GM12878 (cell line): ENCODE results near the gene MRGPRX4. TPM values are rescaled to one million over a fixed set of nuclear protein-coding genes. Genes with fewer than 3 reads are reported as not detected.

ENCODE experiments used
- ATAC-seq: fragments of 200-7000 bp; cut with Tn5 transposase; 3 replicates; pipeline ENCODE4 v1.9.1; 2020; ENCODE audit warnings: mild to moderate bottlenecking, moderate library complexity
- BruUV-seq: library from RNA; stranded (reverse); fragments of 400-500 nt; replicated peaks from 2 replicates; lab custom pipeline; 2021; lab: Mats Ljungman, UMichigan
- CTCF ChIA-PET: fragments of 300-600 bp; sonication (Branson Sonifier 250); formaldehyde crosslinking; extraction: SDS; loops from one replicate; lab custom pipeline; 2021; ENCODE audit warnings: inconsistent platforms; lab: Yijun Ruan, JAX
- POLR2A ChIA-PET: fragments of 350-600 bp; formaldehyde crosslinking; extraction: SDS; loops from one replicate; lab custom pipeline; 2021; ENCODE audit warnings: inconsistent platforms; lab: Charles Lee
- RAD21 ChIA-PET: fragments of 300-600 bp; sonication (Branson Sonifier 250); formaldehyde crosslinking; loops from one replicate; lab custom pipeline; 2023; ENCODE audit warnings: antibody characterized with exemption; ENCODE audit not compliant: unreplicated experiment; lab: Charles Lee
- SMC1A ChIA-PET: fragments of 300-600 bp; sonication (Branson Sonifier 250); formaldehyde crosslinking; loops from one replicate; lab custom pipeline; 2023; ENCODE audit not compliant: unreplicated experiment, uncharacterized antibody; lab: Charles Lee
- DNase-seq: peaks from one replicate; pipeline ENCODE4 v3.0.0-alpha.2; 2011; ENCODE audit warnings: low read depth, low spot score
- FAIRE-seq: peaks from 3 replicates; lab custom pipeline; 2011; peaks lifted over from hg19 to GRCh38; lab: Jason Lieb, UNC
- H2AFZ ChIP-seq: 2 replicates; pipeline ENCODE4 v1.6.0; 2011; ENCODE audit warnings: low read depth, low read length, control low read depth; ENCODE audit not compliant: control insufficient read depth
- H3K27ac ChIP-seq: 2 replicates; pipeline ENCODE4 v1.5.1; 2011; ENCODE audit warnings: control low read depth; ENCODE audit not compliant: control insufficient read depth, insufficient read depth
- H3K27me3 ChIP-seq, 2 experiments: replicated peaks in 1 of 2; 2 replicates each; pipeline versions ENCODE4 v1.6.0 to v1.6.1; 2011; ENCODE audit warnings: low read length in 1 of 2; ENCODE audit not compliant: control insufficient read depth in 2 of 2, insufficient read depth in 2 of 2
- H3K36me3 ChIP-seq, 2 experiments: 2 replicates each; pipeline ENCODE4 v1.5.1; 2011; ENCODE audit warnings: low read length in 1 of 2; ENCODE audit not compliant: control insufficient read depth in 2 of 2, insufficient read depth in 2 of 2
- H3K4me1 ChIP-seq: 2 replicates; pipeline ENCODE4 v1.6.1; 2011; ENCODE audit warnings: mild to moderate bottlenecking, low read length, moderate library complexity, mixed read lengths; ENCODE audit not compliant: control insufficient read depth, insufficient read depth
- H3K4me2 ChIP-seq: 2 replicates; pipeline ENCODE4 v1.6.0; 2011; ENCODE audit warnings: control low read depth; ENCODE audit not compliant: control insufficient read depth, insufficient read depth
- H3K4me3 ChIP-seq: fragments of 200-600 bp; sonication (generic); 2 replicates; pipeline ENCODE4 v1.5.1; 2016
- H3K79me2 ChIP-seq: 2 replicates; pipeline ENCODE4 v1.6.0; 2011; ENCODE audit warnings: low read length; ENCODE audit not compliant: control insufficient read depth, insufficient read depth
- H3K9ac ChIP-seq: 2 replicates; pipeline ENCODE4 v1.8.0; 2011; ENCODE audit warnings: low read length, control low read depth, mixed read lengths; ENCODE audit not compliant: control insufficient read depth, insufficient read depth
- H3K9me3 ChIP-seq: replicated peaks from 3 replicates; pipeline ENCODE4 v1.5.1; 2011; ENCODE audit warnings: mild to moderate bottlenecking, low read length; ENCODE audit not compliant: control insufficient read depth, insufficient read depth
- H4K20me1 ChIP-seq: 2 replicates; pipeline ENCODE4 v1.6.0; 2011; ENCODE audit not compliant: control insufficient read depth, insufficient read depth
- ASH2L ChIP-seq: fragments of 300-600, 200-600 bp; sonication (generic); IDR thresholded peaks from 2 replicates; pipeline ENCODE4 v1.6.1; 2017; ENCODE audit warnings: low read depth, mild to moderate bottlenecking, borderline replicate concordance
- ATF7 ChIP-seq: fragments of 450-650 bp; IDR thresholded peaks from 2 replicates; pipeline ENCODE4 v1.6.1; 2016; ENCODE audit warnings: low read depth, mild to moderate bottlenecking
- CHD1 ChIP-seq: IDR thresholded peaks from 2 replicates; pipeline ENCODE4 v1.6.1; 2012; ENCODE audit warnings: low read depth, low read length, improper control_type of control experiment
- CHD4 ChIP-seq: fragments of 200-600 bp; sonication (generic); IDR thresholded peaks from 2 replicates; pipeline ENCODE4 v1.6.1; 2016; ENCODE audit warnings: mild to moderate bottlenecking
- ELK1 ChIP-seq: IDR thresholded peaks from 2 replicates; pipeline ENCODE4 v1.6.1; 2012; ENCODE audit warnings: low read depth, low read length, improper control_type of control experiment
- GABPA ChIP-seq: IDR thresholded peaks from 2 replicates; pipeline ENCODE4 v1.6.1; 2014; ENCODE audit warnings: antibody characterized with exemption, low read depth, mild to moderate bottlenecking, inconsistent platforms
- HCFC1 ChIP-seq: fragments of 150-350 bp; IDR thresholded peaks from 2 replicates; pipeline ENCODE4 v1.6.1; 2014; ENCODE audit warnings: low read length
- HDAC2 ChIP-seq: fragments of 200-600 bp; sonication (generic); IDR thresholded peaks from 2 replicates; pipeline ENCODE4 v1.6.1; 2017
- MEF2A ChIP-seq: IDR thresholded peaks from 2 replicates; pipeline ENCODE4 v1.6.1; 2011; ENCODE audit warnings: low read depth, mild to moderate bottlenecking, low read length, moderate library complexity; ENCODE audit not compliant: insufficient read depth
- MXI1 ChIP-seq: fragments of 150-350 bp; IDR thresholded peaks from 2 replicates; pipeline ENCODE4 v1.6.1; 2011; ENCODE audit warnings: low read depth, mild to moderate bottlenecking, inconsistent platforms, low read length, improper control_type of control experiment
- NBN ChIP-seq: fragments of 450-650 bp; IDR thresholded peaks from 2 replicates; pipeline ENCODE4 v1.6.1; 2016
- NFXL1 ChIP-seq: fragments of 450-650 bp; IDR thresholded peaks from 2 replicates; pipeline ENCODE4 v1.6.1; 2017; ENCODE audit warnings: antibody characterized with exemption, mild to moderate bottlenecking, borderline replicate concordance
- NR2F1 ChIP-seq: fragments of 450-650 bp; conservative IDR thresholded peaks from 2 replicates; pipeline ENCODE4 v1.6.1; 2017; ENCODE audit warnings: mild to moderate bottlenecking
- PKNOX1 ChIP-seq: fragments of 450-650 bp; IDR thresholded peaks from 2 replicates; pipeline ENCODE4 v1.6.1; 2016; ENCODE audit warnings: mild to moderate bottlenecking
- PML ChIP-seq: IDR thresholded peaks from 2 replicates; pipeline ENCODE4 v1.6.1; 2012; ENCODE audit warnings: low read length, inconsistent platforms
- RCOR1 ChIP-seq: conservative IDR thresholded peaks from 2 replicates; pipeline ENCODE4 v1.6.1; 2012; ENCODE audit warnings: low read depth, low read length, improper control_type of control experiment
- SRF ChIP-seq, 2 experiments: IDR thresholded peaks; 2 replicates each; pipeline ENCODE4 v1.6.1; 2011; ENCODE audit warnings: low read depth in 2 of 2, low read length in 2 of 2, mild to moderate bottlenecking in 1 of 2, moderate library complexity in 1 of 2
- ZBTB33 ChIP-seq: fragments of 450-650 bp; IDR thresholded peaks from 2 replicates; pipeline ENCODE4 v1.6.1; 2017; ENCODE audit warnings: mild to moderate bottlenecking
- WGBS: methylation state at CpG from one replicate; pipeline ENCODE4 v1.1.6; 2016; ENCODE audit warnings: low lambda C conversion rate; ENCODE audit not compliant: insufficient replicate concordance, insufficient coverage; ENCODE audit errors: missing lambda C conversion rate; 5-methylcytosine and 5-hydroxymethylcytosine counted together
- in situ Hi-C: fragments of 300-500 bp; cut with MboI; formaldehyde crosslinking; loops from 9 replicates; pipeline ENCODE4 v1.14.3; 2018; ENCODE audit warnings: mixed read lengths
- intact Hi-C: fragments of 100-400 bp; cut with micrococcal nuclease; formaldehyde crosslinking; loops from one replicate; pipeline ENCODE4 v1.14.2; 2022; ENCODE audit not compliant: unreplicated experiment
- polyA plus RNA-seq, 11 experiments: library from polyadenylated mRNA; depleted of rRNA in 4 of 11; unstranded in 6 of 11; stranded (reverse) in 5 of 11; fragments of >200 nt; fragmentation: Nextera tagmentation in 4 of 11; fragmentation: Illumina TruSeq in 1 of 11; extraction: Ambion mirVana in 4 of 11; extraction: Trizol in 1 of 11; gene quantifications; 1 replicate in 1 of 11; 2 replicates in 10 of 11; pipeline versions ENCODE4 v1.2.1 to v1.2.3, GENCODE V29; 2011 to 2016; ENCODE audit warnings: inconsistent platforms in 2 of 11, missing spikeins in 2 of 11, low read depth in 1 of 11
- total RNA-seq, 4 experiments: library from RNA; depleted of rRNA in 3 of 4; stranded (reverse); fragments of >200 nt in 3 of 4; fragmentation: Illumina TruSeq in 1 of 4; extraction: Trizol in 1 of 4; gene quantifications; 2 replicates each; pipeline versions ENCODE4 v1.2.1 to v1.2.3, GENCODE V29; 2013 to 2021

MRGPRX4 gene
- total and polyA plus RNA-seq, 10 of the 15 experiments (the other 5 are each of a cell fraction or from before 2014, with no cell fraction given) = not detected

GRCh38 chr11:18204220-18204619 lies 31.6 kb downstream of the MRGPRX4 start:
- no TSS peak for BruUV-seq
- DNase-seq (no peak), ATAC-seq (no peak), FAIRE-seq (no peak)
- Histone ChIP-seq H4K20me1 (no peaks in the 10 kb centered on the region), H3K36me3 (no peaks in the 10 kb centered on the region), H3K9me3 (no peaks in the 10 kb centered on the region; the same call in 2 of the 3 replicates), H3K27me3 (no peaks in the 10 kb centered on the region; a peak in 1 of 4 replicates), H3K27ac (no peak overlapping the region), H3K4me2 (no peak overlapping the region), H3K79me2 (no peaks in the 10 kb centered on the region), H3K4me1 (no peaks in the 10 kb centered on the region), H3K4me3 (no peak overlapping the region), H3K9ac (no peak overlapping the region), H2AFZ (no peak overlapping the region)
- intact Hi-C loops (loop anchor here (5.0 kb wide), 1 partner anchor 212 kb away; no protein-coding TSS in a partner anchor), in situ Hi-C loops (loop anchor here (5.0 kb wide), 1 partner anchor 87 kb away; no protein-coding TSS in a partner anchor)
- POLR2A ChIA-PET = no interaction called here
- WGBS = 18% methylated on average over 3 of the region's 3 CpGs
- CTCF ChIA-PET = interaction anchor here (0.6 to 3.3 kb wide), 24 partner anchors 11 to 571 kb away, joined by 3 to 61 read pairs (median 4); partner anchors contain the start of gene SAAL1
- RAD21 ChIA-PET = interaction anchor here (0.6 to 2.2 kb wide), 11 partner anchors 11 to 527 kb away, joined by 3 to 33 read pairs (median 3); no protein-coding TSS in a partner anchor
- TF ChIP-seq PKNOX1 (no peak), ATF7 (no peak), NR2F1 (no peak), HDAC2 (no peak), HCFC1 (no peak), GABPA (no peak), MEF2A (no peak), CHD4 (no peak), ZBTB33 (no peak), ELK1 (no peak), NBN (no peak), SRF (IDR thresholded peaks at IDR 0.05; ENCODE audit: low read depth in 2 of 2, low read length in 2 of 2) (no peak), ASH2L (no peak), MXI1 (no peak), PML (no peak), CHD1 (no peak), RCOR1 (no peak), NFXL1 (no peak)
- SMC1A ChIA-PET = interaction anchor here (0.5 to 1.6 kb wide), 13 partner anchors 9 to 528 kb away, joined by 3 to 19 read pairs (median 3); no protein-coding TSS in a partner anchor
